Liver (tissue), 9 donors: ENCODE results near the gene TMA16. TPM values are rescaled to one million over a fixed set of nuclear protein-coding genes. Genes with fewer than 3 reads are reported as not detected.

Experiments used
- DNase-seq: peaks from one replicate; pipeline ENCODE4 v3.0.0-alpha.2; 2017; ENCODE audit warnings: low spot score
- H3K27ac ChIP-seq, 2 donors: one replicate each; pipeline ENCODE4 v1.7.0; 2013; ENCODE audit warnings: inconsistent platforms in 2 of 2, low read length in 2 of 2, control low read depth in 1 of 2, low read depth in 1 of 2, mild to moderate bottlenecking in 1 of 2
- H3K27me3 ChIP-seq, 4 donors: one replicate each; pipeline versions ENCODE4 v1.6.1 to v1.7.0; 2013; ENCODE audit warnings: low read length in 3 of 4, inconsistent platforms in 1 of 4, mild to moderate bottlenecking in 1 of 4, moderate library complexity in 1 of 4; ENCODE audit not compliant: control insufficient read depth in 4 of 4, insufficient read depth in 4 of 4
- H3K36me3 ChIP-seq, 4 donors: one replicate each; pipeline versions ENCODE4 v1.6.1 to v1.7.0; 2013; ENCODE audit warnings: low read length in 3 of 4, mild to moderate bottlenecking in 3 of 4, low read depth in 1 of 4, moderate library complexity in 1 of 4; ENCODE audit not compliant: control insufficient read depth in 4 of 4, insufficient read depth in 3 of 4
- H3K4me1 ChIP-seq, 4 donors: one replicate each; pipeline versions ENCODE4 v1.6.1 to v1.7.0; 2013; ENCODE audit warnings: low read length in 3 of 4, mild to moderate bottlenecking in 3 of 4, moderate library complexity in 1 of 4; ENCODE audit not compliant: control insufficient read depth in 4 of 4, insufficient read depth in 4 of 4
- H3K4me3 ChIP-seq, 3 donors: one replicate each; pipeline versions ENCODE4 v1.6.1 to v1.7.0; 2013; ENCODE audit warnings: low read length in 3 of 3, control low read depth in 1 of 3, low read depth in 1 of 3, mild to moderate bottlenecking in 1 of 3
- H3K9ac ChIP-seq, 2 donors: one replicate each; pipeline ENCODE4 v1.7.0; 2013; ENCODE audit warnings: low read length in 2 of 2, mild to moderate bottlenecking in 2 of 2, moderate library complexity in 2 of 2, control low read depth in 1 of 2, low read depth in 1 of 2
- H3K9me3 ChIP-seq, 4 donors: one replicate each; pipeline versions ENCODE4 v1.6.1 to v1.7.0; 2013; ENCODE audit warnings: low read length in 3 of 4; ENCODE audit not compliant: control insufficient read depth in 4 of 4
- EGR1 ChIP-seq, 2 donors: IDR thresholded peaks; 2 replicates each; pipeline ENCODE4 v1.6.1; 2016 to 2018; ENCODE audit warnings: antibody characterized with exemption in 2 of 2, low read depth in 2 of 2
- FOXA1 ChIP-seq: IDR thresholded peaks from 2 replicates; pipeline ENCODE4 v1.6.1; 2016; ENCODE audit warnings: antibody characterized with exemption
- FOXA2 ChIP-seq: IDR thresholded peaks from 2 replicates; pipeline ENCODE4 v1.6.1; 2016; ENCODE audit warnings: antibody characterized with exemption
- GABPA ChIP-seq, 2 donors: IDR thresholded peaks in 1 of 2; conservative IDR thresholded peaks in 1 of 2; 2 replicates each; pipeline ENCODE4 v1.6.1; 2016; ENCODE audit warnings: antibody characterized with exemption in 2 of 2, mild to moderate bottlenecking in 1 of 2, moderate library complexity in 1 of 2
- HNF4G ChIP-seq: IDR thresholded peaks from 2 replicates; pipeline ENCODE4 v1.6.1; 2016; ENCODE audit warnings: antibody characterized with exemption
- JUND ChIP-seq, 2 donors: IDR thresholded peaks; 2 replicates each; pipeline ENCODE4 v1.6.1; 2016; ENCODE audit warnings: antibody characterized with exemption in 2 of 2
- NR2F2 ChIP-seq: IDR thresholded peaks from 2 replicates; pipeline ENCODE4 v1.6.1; 2016; ENCODE audit warnings: antibody characterized with exemption
- RAD21 ChIP-seq, 2 donors: IDR thresholded peaks; 2 replicates each; pipeline ENCODE4 v1.6.1; 2016; ENCODE audit warnings: antibody characterized with exemption in 2 of 2, mild to moderate bottlenecking in 2 of 2
- RXRA ChIP-seq, 2 donors: IDR thresholded peaks; 2 replicates each; pipeline ENCODE4 v1.6.1; 2017 to 2018; ENCODE audit warnings: antibody characterized with exemption in 2 of 2, mild to moderate bottlenecking in 1 of 2
- SP1 ChIP-seq: IDR thresholded peaks from 2 replicates; pipeline ENCODE4 v1.6.1; 2018; ENCODE audit warnings: antibody characterized with exemption, mild to moderate bottlenecking
- TAF1 ChIP-seq: conservative IDR thresholded peaks from 2 replicates; pipeline ENCODE4 v1.6.1; 2016; ENCODE audit warnings: antibody characterized with exemption, mild to moderate bottlenecking
- whole genome bisulfite sequencing: extraction: QIAGEN DNeasy Blood & Tissue Kit; methylation state at CpG from one replicate; pipeline ENCODE4 v1.1.7; 2013; 5-methylcytosine and 5-hydroxymethylcytosine counted together
- polyA plus RNA-seq, 2 donors: library from polyadenylated mRNA; stranded (reverse) in 1 of 2; unstranded in 1 of 2; fragments of 200-250 nt in 1 of 2; fragments of >200 nt in 1 of 2; fragmentation: Nextera tagmentation in 1 of 2; extraction: Ambion mirVana in 1 of 2; gene quantifications; one replicate each; pipeline versions ENCODE4 v1.2.1 to v1.2.3, GENCODE V29; 2013 to 2015
- total RNA-seq, 2 donors: library from RNA; depleted of rRNA; stranded (reverse); fragments of >200 nt; gene quantifications; one replicate each; pipeline ENCODE4 v1.2.3, GENCODE V29; 2014
- TF ChIP-seq, protein P1 (sequence below): IDR thresholded peaks from 2 replicates; pipeline ENCODE4 v1.6.1; 2016; ENCODE audit warnings: antibody characterized with exemption
- TF ChIP-seq, protein P2 (sequence below): IDR thresholded peaks from 2 replicates; pipeline ENCODE4 v1.6.1; 2016; ENCODE audit warnings: antibody characterized with exemption
- TF ChIP-seq, protein P3 (sequence below): fragments of 150-350 bp; IDR thresholded peaks from 2 replicates; pipeline ENCODE4 v1.5.1; 2017; ENCODE audit warnings: improper control_type of control experiment, low read depth, low read length; ENCODE audit not compliant: missing input control
- TF ChIP-seq, protein P4 (sequence below): IDR thresholded peaks from 2 replicates; pipeline ENCODE4 v1.6.1; 2016; ENCODE audit warnings: antibody characterized with exemption
- donor health status: healthy.
- donor health status: healthy.
- donor health status: healthy.
- donor health status: healthy.
- donor health status: healthy.

TMA16 gene
- total and polyA plus RNA-seq, 4 donors: 7.5 to 11.1 (median 9.6) TPM

DNA sequence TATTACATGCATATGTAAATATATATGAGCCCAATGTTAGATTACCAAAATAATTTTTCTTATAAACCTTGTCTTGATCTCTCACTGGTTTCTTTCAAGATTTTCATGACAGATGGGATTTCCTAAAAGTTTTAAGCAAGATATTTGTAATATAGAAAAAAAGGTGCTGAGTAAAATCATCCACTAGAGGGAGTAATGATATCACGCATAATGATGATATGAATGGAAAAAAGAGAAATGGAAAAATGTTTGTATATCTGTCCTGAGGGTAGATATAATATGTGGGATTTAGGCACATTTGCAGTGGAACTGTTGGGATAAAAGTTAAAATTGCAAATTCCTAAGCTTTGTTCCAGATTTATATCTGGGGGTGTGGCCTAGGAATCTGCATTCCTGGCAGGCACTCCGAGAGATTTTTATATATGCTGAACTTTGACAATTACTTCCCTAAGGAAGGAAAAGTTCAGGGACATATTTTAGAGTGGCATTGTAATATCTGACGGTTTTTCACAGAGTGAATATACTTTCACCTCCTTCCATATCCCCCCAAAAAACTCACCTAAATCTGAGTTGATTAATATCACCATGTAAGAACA is 60.5 kb downstream of the TMA16 start:
- no peaks in the 10 kb centered on the region for H3K9me3 ChIP-seq
- H3K4me1 ChIP-seq: peaks cover 0 to 6% (median 6%) of the 10 kb centered on the region in 4 donors
- TF ChIP-seq, protein P1, sequence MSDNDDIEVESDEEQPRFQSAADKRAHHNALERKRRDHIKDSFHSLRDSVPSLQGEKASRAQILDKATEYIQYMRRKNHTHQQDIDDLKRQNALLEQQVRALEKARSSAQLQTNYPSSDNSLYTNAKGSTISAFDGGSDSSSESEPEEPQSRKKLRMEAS: no peak
- TF ChIP-seq RAD21 (IDR thresholded peaks at IDR 0.05): peak; percentile 77
- no peak for TF ChIP-seq RXRA (IDR thresholded peaks at IDR 0.05)
- TF ChIP-seq, protein P2, sequence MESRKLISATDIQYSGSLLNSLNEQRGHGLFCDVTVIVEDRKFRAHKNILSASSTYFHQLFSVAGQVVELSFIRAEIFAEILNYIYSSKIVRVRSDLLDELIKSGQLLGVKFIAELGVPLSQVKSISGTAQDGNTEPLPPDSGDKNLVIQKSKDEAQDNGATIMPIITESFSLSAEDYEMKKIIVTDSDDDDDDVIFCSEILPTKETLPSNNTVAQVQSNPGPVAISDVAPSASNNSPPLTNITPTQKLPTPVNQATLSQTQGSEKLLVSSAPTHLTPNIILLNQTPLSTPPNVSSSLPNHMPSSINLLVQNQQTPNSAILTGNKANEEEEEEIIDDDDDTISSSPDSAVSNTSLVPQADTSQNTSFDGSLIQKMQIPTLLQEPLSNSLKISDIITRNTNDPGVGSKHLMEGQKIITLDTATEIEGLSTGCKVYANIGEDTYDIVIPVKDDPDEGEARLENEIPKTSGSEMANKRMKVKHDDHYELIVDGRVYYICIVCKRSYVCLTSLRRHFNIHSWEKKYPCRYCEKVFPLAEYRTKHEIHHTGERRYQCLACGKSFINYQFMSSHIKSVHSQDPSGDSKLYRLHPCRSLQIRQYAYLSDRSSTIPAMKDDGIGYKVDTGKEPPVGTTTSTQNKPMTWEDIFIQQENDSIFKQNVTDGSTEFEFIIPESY: no peak
- TF ChIP-seq, protein P3, sequence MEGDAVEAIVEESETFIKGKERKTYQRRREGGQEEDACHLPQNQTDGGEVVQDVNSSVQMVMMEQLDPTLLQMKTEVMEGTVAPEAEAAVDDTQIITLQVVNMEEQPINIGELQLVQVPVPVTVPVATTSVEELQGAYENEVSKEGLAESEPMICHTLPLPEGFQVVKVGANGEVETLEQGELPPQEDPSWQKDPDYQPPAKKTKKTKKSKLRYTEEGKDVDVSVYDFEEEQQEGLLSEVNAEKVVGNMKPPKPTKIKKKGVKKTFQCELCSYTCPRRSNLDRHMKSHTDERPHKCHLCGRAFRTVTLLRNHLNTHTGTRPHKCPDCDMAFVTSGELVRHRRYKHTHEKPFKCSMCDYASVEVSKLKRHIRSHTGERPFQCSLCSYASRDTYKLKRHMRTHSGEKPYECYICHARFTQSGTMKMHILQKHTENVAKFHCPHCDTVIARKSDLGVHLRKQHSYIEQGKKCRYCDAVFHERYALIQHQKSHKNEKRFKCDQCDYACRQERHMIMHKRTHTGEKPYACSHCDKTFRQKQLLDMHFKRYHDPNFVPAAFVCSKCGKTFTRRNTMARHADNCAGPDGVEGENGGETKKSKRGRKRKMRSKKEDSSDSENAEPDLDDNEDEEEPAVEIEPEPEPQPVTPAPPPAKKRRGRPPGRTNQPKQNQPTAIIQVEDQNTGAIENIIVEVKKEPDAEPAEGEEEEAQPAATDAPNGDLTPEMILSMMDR: peak; percentile 59
- 28% methylated on average over 3 of the region's 3 CpGs for WGBS
- no peak overlapping the region for H3K4me3 ChIP-seq
- H3K36me3 ChIP-seq: no peaks in the 10 kb centered on the region
- no peak overlapping the region for H3K9ac ChIP-seq
- no peak for DNase-seq
- H3K27ac ChIP-seq: no peak overlapping the region
- peaks cover 0 to 4% (median 0%) of the 10 kb centered on the region in 4 donors for H3K27me3 ChIP-seq

DNA sequence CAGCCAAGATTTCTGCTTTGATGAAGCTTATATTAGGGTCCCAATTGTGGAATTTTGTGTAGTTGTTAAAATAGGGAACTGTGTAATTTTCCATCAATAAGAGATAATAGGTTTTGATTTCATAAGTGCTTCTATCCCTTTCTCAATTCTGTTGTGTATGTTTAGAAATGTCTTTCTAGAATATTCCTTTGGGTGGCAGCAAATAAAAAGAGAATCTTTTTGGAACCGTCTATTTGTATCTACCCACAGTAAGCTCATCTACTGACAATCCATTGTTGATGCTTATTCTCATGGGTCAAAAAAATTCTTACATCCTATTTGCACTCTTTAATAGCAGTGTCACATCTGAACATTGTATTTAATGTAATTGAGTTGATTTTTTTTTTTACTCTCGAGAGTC is 61.7 kb downstream of the TMA16 start:
- Histone ChIP-seq H3K36me3 (no peaks in the 10 kb centered on the region), H3K4me1 (no peaks in the 10 kb centered on the region)

DNA sequence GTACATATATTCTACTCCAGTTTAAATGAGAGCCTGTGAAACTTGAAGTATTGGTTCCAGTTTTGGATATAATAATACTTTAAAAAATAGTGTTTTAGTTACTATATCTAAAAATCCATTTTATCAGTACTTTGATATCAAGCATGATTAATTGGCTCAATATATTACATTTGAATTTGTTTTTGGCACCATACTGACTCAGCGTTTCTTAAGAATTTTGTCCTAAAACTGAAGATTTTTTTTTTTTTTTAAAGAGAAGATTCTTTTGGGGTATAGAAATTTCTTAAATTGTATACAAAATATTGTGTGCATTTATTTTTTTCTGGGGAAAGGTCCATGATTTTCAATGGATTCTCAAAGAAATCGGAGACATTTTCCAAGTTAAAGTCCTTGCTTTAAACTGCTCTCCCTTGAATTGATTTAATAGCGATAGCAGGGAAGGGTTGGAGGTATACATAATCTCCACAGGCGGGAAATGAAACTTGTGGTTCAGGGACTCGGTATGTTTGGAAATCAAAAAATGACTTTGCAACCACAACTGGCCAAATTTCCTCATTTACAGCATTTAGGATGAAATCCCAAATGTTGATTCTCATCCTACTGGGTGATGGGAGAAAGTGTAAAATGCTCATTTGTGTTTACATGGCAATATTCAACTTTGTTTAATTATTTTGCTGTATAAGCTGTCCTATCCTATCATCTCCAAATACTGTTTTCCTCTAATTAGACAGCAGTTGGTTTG is 62.3 kb downstream of the TMA16 start:
- no peak overlapping the region for H3K27ac ChIP-seq
- peaks cover 0 to 4% (median 0%) of the 10 kb centered on the region in 4 donors for H3K27me3 ChIP-seq
- 54% methylated on average over 5 of the region's 5 CpGs for WGBS
- peaks cover 0 to 3% (median 0%) of the 10 kb centered on the region in 4 donors for H3K9me3 ChIP-seq
- H3K9ac ChIP-seq: no peak overlapping the region
- no peak overlapping the region for H3K4me3 ChIP-seq
- DNase-seq: no peak
- H3K4me1 ChIP-seq: no peaks in the 10 kb centered on the region
- no peaks in the 10 kb centered on the region for H3K36me3 ChIP-seq
- TF ChIP-seq EGR1 (IDR thresholded peaks at IDR 0.05; ENCODE audit: low read depth in 2 of 2) (no peak), TAF1 (no peak), RXRA (IDR thresholded peaks at IDR 0.05) (no peak), JUND (IDR thresholded peaks at IDR 0.05) (no peak), RAD21 (IDR thresholded peaks at IDR 0.05) (no peak), GABPA (IDR thresholded peaks at IDR 0.05 in 1 of 2, conservative IDR thresholded peaks at IDR 0.05 in 1 of 2) (no peak), NR2F2 (no peak), SP1 (no peak), FOXA2 (no peak), FOXA1 (no peak), HNF4G (no peak)
- TF ChIP-seq, protein P2: no peak
- TF ChIP-seq, protein P1: no peak
- TF ChIP-seq, protein P4, sequence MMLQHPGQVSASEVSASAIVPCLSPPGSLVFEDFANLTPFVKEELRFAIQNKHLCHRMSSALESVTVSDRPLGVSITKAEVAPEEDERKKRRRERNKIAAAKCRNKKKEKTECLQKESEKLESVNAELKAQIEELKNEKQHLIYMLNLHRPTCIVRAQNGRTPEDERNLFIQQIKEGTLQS: no peak

More for the DNA sequence above, 61.7 kb downstream of the TMA16 start:
- H3K27ac ChIP-seq: no peak overlapping the region
- TF ChIP-seq FOXA1: no peak
- peak; percentile 31 to 47 for TF ChIP-seq RAD21 (IDR thresholded peaks at IDR 0.05)
- no peaks in the 10 kb centered on the region for H3K9me3 ChIP-seq
- peaks cover 0 to 4% (median 0%) of the 10 kb centered on the region in 4 donors for H3K27me3 ChIP-seq
- no peak for DNase-seq
- WGBS: 41% methylated on average over 2 of the region's 2 CpGs
- no peak overlapping the region for H3K4me3 ChIP-seq
- no peak overlapping the region for H3K9ac ChIP-seq
